ENCODE data around the gene MYO5A.

MYO5A gene

DNA sequence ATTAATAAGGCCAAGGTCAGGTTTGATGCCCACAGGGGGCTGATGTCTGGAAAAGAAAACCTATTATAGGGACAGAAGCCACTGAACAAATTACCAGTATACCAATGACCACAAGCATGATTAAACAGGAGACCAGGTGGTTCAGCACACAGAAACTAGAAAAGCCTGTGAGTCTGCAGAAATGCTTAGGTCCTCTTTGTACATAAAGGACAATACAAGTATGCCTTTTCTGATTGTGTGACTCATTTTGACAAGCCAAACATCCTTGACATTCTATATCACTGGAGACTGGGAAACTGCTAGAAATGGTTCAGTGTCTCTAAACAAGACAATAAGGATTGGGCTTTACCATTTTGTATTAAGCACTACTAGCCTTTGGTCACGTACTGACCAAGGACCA, 119.9 kb downstream of the MYO5A start:
- DNase-seq (ENCODE audit: extremely low read depth, low read depth): no peak
- TF ChIP-seq, protein P1, sequence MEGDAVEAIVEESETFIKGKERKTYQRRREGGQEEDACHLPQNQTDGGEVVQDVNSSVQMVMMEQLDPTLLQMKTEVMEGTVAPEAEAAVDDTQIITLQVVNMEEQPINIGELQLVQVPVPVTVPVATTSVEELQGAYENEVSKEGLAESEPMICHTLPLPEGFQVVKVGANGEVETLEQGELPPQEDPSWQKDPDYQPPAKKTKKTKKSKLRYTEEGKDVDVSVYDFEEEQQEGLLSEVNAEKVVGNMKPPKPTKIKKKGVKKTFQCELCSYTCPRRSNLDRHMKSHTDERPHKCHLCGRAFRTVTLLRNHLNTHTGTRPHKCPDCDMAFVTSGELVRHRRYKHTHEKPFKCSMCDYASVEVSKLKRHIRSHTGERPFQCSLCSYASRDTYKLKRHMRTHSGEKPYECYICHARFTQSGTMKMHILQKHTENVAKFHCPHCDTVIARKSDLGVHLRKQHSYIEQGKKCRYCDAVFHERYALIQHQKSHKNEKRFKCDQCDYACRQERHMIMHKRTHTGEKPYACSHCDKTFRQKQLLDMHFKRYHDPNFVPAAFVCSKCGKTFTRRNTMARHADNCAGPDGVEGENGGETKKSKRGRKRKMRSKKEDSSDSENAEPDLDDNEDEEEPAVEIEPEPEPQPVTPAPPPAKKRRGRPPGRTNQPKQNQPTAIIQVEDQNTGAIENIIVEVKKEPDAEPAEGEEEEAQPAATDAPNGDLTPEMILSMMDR (IDR thresholded peaks at IDR 0.05; ENCODE audit: low read depth, low read length, missing control alignments): no peak
- H3K4me3 ChIP-seq (replicated peaks; ENCODE audit: low read depth, low read length): no peak overlapping the region

DNA sequence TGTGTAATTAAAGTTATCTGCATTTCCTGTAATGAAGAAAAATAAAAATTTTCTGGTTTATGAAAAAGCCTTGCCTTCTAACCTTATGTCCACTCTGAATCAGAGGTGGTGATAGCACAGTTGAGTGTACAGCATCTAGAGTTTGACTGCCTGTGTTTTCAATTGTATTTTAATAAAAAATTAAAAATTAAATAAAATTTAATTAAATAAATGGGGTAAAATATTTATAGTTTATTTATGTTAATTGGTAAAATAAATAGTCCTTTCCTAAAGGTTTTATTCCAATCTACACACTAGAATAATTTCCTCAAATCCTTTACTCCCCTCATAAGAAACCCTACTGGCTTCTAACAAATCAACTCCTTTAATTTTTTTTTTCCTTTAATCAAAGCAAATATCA, 121.3 kb downstream of the MYO5A start:
- no peak for DNase-seq (ENCODE audit: extremely low read depth, low read depth)
- TF ChIP-seq, protein P1 (IDR thresholded peaks at IDR 0.05; ENCODE audit: low read depth, low read length, missing control alignments): no peak
- H3K4me3 ChIP-seq (replicated peaks; ENCODE audit: low read depth, low read length): no peak overlapping the region

DNA sequence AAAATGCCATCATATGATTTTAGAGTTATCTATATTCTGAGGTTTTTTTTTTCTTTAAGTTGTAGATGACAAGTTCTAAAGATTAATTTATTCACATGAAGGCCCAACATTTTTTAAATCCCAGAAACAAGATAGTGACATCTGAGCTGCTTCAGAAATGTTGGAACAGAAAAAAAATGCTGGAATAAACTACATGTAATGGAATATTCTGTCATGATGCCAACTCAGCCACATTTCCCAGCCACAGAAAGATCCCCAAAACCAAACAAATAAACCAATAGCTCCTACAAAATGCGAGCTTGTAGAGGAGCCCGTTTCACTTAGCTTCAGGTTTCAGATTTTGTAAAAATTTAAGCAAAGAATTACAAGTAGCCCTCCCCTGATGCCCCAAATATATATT, 122.1 kb downstream of the MYO5A start:
- TF ChIP-seq, protein P1 (IDR thresholded peaks at IDR 0.05; ENCODE audit: low read depth, low read length, missing control alignments): no peak
- no peak for DNase-seq (ENCODE audit: extremely low read depth, low read depth)
- no peak overlapping the region for H3K4me3 ChIP-seq (replicated peaks; ENCODE audit: low read depth, low read length)

DNA sequence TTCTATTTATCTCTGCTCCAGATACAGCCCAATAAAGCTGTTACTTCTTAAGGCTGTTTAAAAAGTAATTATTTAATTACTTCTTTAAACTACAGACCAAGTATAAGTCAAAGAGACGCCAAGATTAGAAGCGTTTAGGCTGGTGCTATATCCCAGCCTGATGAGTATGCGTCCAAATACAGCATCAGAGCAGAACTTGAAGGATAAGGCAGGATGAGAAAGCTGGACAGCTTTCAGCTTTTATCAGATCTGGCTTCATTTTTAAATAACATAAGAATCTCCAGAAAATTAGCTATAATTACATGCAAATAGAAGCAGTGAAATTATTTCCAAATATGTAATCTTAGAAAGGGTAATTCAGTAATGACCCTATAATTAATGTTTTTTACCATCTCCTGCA, 122.8 kb downstream of the MYO5A start:
- TF ChIP-seq, protein P1 (IDR thresholded peaks at IDR 0.05; ENCODE audit: low read depth, low read length, missing control alignments): no peak
- DNase-seq (ENCODE audit: extremely low read depth, low read depth): no peak
- H3K4me3 ChIP-seq (replicated peaks; ENCODE audit: low read depth, low read length): no peak overlapping the region

DNA sequence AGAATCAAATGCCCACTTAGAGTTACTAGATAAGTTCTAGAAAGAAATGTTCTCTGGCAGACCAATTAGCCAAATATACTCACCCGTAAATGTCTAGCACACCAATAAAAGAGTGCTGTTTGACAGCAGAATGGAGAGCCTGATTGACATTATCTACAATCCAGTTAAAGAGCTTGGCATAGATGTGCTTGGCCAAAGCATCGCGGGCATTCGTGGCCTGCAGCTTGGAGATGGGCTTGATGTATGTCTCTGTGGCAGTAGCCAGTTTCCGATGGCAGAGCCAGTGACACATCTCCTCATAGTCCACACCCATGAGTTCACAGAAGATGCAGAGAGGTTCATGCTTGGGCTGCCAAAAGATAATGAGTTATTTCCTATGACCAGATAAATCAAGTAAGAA, 131.6 kb downstream of the MYO5A start:
- DNase-seq (ENCODE audit: extremely low read depth, low read depth): no peak
- TF ChIP-seq, protein P1 (IDR thresholded peaks at IDR 0.05; ENCODE audit: low read depth, low read length, missing control alignments): no peak
- no peak overlapping the region for H3K4me3 ChIP-seq (replicated peaks; ENCODE audit: low read depth, low read length)

DNA sequence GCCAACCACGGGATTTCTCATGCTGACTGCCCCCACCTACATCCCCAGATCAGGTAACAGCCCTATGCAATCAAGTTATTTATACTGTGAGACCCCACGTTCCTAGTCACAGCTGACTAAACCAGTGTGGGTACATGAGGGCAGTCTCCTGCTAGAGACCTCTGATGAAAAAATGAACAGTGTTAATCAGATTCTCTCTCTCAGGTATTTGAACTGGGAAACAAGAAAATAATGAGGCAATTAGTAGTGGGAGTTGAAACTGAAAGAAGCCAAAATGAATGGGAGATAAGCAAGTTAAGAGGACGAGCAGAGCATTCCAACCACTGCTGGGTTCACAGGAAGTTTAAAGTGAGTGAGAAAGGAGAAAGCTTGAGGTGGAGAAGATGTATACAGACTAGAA, 134.6 kb downstream of the MYO5A start:
- TF ChIP-seq, protein P1 (IDR thresholded peaks at IDR 0.05; ENCODE audit: low read depth, low read length, missing control alignments): no peak
- no peak for DNase-seq (ENCODE audit: extremely low read depth, low read depth)

DNA sequence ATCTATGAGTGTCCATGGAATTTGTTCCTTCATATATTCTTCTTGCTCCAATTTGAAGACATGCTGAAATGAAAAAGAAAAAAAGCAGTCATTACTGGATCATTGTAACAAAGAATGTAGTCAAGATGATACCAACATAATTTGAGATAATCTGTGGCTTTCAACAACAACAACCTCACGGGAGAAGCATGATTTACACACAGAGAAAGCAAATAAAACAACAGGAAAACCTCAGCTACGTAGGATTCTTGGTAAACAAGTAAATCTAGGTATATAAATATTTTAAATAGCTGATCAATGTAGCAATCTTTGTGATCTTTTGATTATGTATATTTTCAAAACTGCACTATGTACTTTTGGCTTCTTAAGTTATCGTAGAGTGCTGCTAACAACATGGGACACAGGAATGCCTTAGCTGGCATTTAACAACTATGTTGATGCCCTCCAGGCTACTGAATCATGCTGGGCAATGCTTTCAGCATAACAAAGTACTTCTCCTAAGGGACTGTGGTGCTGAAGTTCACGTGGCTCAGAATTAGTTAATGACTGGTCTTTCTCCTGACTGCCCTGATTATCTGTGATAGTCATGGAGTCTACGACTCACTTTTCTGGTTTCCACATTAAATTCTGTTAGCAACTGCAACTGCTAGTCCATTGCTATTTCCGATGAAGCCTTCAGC, 136.5 kb downstream of the MYO5A start:
- TF ChIP-seq, protein P1 (IDR thresholded peaks at IDR 0.05; ENCODE audit: low read depth, low read length, missing control alignments): no peak
- no peak for DNase-seq (ENCODE audit: extremely low read depth, low read depth)
- no peak overlapping the region for H3K4me3 ChIP-seq (replicated peaks; ENCODE audit: low read depth, low read length)

More for the DNA sequence above, 134.6 kb downstream of the MYO5A start:
- H3K4me3 ChIP-seq (replicated peaks; ENCODE audit: low read depth, low read length): no peak overlapping the region
